Ramos (cell line): ENCODE measurements around the gene FAM3D.
"Not testable (repeated sequence)": the region's sequence is repeated elsewhere in the genome, so short reads cannot be mapped to it uniquely, and the experiment has no call there.

Experiments
- in situ Hi-C: fragments of 300-500 bp; cut with MboI; formaldehyde crosslinking; loops from one replicate; pipeline ENCODE4 v1.14.3; 2022; ENCODE audit warnings: low sequenced_read_pairs; ENCODE audit not compliant: unreplicated experiment

Gene FAM3D, protein sequence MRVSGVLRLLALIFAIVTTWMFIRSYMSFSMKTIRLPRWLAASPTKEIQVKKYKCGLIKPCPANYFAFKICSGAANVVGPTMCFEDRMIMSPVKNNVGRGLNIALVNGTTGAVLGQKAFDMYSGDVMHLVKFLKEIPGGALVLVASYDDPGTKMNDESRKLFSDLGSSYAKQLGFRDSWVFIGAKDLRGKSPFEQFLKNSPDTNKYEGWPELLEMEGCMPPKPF

DNA sequence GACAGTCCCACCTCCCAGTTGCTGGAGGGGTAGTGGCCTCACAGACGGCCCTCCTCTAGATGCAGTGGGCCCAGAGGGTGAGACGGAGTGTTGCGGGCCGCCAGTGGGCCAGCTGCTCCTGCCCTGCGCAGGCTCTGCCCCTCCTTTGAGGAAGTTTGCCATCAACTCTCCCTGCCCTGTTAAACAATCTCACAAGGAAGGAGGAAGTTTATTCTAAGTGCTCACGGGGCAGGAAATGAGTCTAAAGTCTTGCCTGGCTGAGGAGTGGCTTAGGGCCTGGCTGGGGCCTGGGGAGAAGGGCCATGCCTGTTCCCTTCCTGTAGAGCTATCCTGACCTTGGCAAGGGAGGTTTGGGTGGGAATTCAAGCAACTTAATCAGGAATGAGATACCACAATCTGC is at the start of gene FAM3D:
TSS of gene FAM3D (minus strand) at position 92 of the 400 bp plus-strand sequence. CDS start 11,211 bp downstream, outside the sequence.
- in situ Hi-C loops: no loop called here

DNA sequence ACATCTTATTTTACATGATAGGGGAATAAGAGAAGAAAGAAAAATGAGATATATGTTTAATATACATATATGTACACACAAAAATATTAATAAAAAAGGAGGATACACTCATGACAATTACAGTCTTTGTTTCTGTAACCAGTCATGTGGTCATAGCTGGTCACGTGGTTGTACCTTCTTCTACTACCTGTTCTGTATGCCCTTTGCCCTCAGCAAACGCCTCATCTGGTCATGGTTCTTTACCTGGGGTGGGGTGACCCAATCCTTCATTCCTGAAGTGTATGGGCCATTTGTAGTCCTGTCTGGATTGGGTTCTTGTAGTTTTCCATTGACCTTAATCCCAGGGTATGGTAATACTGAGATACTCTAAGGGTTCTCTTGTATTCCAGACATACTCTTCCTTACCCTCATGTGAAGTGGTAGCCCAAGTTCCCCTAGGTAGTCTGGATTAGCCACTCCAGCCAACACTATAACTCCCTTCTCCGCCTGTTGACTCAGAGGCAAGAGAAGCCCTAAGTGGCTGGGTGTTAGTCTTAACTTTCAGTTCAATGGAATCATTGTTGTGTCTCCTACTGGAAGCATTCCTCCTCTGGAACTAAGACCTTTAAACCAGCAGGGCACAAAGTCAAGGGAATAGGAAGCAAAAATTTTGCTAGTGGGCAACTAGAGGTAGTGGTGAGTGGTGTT is 47.3 kb upstream of the FAM3D start:
- in situ Hi-C loops: no loop called here

DNA sequence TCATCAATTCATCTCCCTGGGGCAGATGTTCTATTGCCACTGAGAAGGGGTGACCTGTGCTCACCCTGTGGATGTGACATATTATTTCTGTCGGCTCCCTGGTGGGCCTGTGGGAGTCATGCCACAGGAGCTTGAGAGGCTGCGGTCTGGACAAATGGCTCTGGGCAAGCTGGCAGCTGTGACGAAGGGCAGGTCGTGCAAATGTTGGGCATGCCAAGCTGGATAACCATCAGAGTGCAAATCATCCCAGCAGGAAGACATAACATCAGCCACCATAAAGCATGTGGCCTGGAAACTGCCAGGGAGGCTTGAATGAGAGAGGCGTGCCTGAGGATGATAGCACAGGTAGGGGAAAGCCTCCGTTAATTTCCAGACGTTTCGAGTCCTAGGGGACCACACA is 45.3 kb upstream of the FAM3D start:
- in situ Hi-C loops: no loop called here

DNA sequence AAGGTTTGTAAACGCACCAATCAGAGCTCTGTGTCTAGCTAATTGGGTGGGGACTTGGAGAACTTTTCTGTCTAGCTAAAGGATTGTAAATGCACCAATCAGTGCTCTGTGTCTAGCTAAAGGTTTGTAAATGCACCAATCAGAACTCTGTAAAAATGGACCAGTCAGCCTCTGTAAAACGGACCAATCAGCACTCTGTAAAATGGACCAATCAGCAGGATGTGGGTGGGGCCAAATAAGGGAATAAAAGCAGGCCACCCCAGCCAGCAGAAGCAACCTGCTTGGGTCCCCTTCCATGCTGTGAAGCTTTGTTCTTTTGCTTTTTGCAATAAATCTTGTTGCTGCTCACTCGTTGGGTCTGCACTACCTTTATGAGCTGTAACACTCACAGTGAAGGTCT is 42.4 kb upstream of the FAM3D start:
- in situ Hi-C loops: not testable (repeated sequence)

DNA sequence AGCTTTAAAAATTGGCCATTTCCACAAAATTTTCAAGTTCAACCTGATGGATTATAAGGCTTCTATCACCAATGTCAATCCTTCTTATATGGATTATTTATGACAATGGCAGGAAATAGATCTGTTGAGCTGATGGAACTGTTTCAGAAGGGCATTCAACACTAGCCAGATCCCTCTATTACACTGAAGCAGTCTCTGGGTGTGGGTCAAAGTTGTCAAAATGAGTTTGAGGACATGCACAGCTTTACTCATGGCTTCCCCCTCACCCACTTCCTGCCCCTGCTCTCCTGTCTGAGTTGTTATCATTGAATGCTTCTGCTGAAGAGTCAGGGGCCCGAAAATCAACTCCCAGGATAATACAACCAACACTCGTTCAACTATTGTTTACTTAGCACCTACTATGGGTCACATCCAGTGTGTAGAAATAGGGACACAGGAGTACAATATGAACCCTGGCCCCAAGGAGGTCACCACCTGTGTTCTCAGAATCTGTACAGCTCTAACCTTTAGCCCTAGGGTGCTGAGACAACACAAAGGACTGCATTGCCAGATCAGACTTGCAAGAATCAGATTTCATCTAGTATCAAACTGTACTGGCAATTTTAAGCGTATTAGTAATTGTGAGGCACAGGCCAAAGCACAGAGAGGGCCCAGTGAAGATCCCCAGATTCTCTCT is 41.7 kb upstream of the FAM3D start:
- in situ Hi-C loops: no loop called here

DNA sequence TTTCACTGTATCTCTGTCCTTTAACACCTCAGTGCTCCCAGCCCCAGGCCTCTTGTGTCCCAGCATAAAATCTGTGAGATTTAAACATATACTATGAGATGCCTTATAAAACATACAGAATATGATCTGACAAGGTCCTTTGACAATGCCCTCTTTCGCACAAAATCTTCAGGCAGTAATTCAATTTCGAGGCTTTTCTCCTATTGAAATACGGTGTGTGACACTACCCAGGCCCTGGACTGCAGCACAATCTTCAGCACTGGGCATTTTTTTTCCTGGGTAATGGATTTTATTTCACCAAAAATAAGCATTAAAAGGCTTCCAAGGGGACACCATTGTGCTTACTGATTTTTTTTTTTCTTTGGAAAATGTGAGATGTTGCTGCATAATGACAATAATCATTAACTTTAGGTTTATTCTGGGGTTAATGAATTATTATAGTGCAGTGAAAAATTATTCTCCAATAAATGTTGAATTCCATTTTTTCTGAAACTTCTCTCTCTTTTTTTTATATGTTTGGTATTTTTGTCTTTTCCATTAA is 40.9 kb upstream of the FAM3D start:
- in situ Hi-C loops: no loop called here

DNA sequence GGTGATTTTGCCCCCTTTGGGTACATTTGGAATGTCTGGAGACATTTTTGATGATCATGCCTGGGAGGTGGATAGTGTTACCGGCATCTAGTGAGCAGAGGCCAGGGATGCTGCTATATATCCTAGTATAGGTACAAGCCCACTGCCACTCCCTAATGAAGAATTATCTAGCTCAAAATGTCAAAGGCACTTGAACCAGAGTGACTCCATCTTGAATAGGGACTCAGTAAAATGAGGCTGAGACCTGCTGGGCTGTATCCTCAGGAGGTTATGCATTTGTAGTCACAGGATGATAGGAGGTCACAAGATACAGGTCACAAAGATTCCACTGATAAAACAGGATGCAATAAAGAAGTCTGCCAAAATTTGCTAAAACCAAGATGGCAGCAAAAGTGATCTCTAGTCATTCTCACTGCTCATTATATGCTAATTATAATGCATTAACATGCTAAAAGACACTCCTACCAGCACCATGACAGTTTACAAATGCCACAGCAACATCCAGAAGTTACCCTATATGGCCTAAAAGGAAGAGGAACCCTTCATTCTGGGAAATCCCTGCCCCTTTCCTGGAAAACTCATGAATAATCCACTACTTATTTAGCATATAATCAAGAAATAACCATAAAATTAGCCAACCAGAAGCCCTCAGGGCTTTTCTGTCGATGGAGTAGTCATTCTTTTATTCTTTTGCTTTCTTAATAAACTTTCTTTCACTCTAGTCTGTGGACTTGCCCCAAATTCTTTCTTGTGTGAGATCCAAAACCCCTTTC is 40.0 kb upstream of the FAM3D start:
- in situ Hi-C loops: no loop called here

DNA sequence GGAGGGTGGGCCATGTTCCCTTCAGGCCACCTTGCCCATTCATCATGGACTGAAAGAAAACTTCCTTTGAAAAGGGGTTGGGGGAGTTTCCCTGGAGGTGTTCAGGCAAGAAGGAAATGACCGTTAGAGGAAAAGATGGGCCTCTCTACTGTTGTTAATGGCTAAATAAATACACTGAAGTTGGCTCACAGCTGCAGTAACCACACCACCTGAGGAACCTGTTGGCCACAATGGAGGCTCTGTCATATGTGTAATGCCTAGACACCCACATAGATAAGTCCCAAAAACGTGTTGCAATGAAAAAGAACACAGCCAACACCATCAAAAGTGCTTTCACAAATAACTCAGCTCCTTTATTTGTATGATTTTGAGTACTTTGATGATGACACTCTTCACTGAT is 38.2 kb upstream of the FAM3D start:
- in situ Hi-C loops: no loop called here

DNA sequence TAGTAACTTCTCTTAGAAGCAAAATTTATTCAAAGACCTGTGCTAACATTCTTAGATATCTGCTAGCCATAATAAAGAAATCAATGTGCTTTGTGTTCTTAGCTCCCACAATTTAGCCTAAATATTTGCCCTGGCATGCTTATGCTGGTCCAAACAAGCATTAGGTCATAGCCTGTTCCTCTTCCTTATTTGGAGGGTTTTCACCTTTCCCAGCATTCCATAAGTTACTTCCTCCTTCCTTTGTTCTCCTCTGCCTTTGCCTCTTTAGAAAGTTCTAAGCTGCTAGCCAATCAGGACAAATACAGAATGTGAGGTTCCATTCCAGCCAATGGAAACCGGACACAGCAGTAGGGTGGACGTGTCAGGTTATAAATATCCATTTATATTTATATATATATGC is 37.7 kb upstream of the FAM3D start:
- in situ Hi-C loops: not testable (repeated sequence)

DNA sequence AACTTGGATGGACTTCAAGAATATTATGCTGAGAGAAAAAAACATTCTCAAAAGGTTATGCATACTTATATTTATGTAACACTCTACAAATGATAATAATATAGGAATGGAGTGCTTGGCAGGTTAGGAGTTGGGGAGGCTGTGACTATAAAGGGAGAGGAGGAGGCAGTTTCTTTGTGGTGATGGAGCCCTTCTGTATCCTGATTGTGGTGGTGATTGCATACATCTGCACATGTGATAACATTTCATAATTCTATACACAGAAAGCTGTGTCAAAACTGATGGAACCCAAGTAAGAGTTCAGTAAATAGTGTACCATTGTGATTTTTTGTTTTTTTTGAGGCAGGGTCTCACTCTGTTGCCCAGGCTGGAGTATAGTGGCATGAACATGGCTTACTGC is 31.7 kb upstream of the FAM3D start:
- in situ Hi-C loops: no loop called here

DNA sequence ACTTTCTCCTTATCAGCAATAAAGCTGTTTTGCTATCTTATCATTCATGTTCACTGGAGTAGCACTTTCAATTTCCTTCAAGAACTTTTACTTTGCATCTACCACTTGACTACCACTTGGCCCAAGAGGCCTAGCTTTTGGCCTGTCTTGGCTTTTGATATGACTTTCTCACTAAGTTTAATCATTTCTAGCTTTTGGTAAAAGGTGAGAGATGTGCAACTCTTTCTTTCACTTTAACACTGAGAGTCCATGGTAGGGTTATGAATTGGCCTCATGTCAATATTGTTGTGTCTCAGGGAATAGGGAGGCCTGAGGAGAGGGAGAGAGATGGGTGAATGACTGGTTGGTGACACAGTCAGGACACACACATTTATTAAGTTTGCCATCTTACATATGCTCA is 31.0 kb upstream of the FAM3D start:
- in situ Hi-C loops: no loop called here

DNA sequence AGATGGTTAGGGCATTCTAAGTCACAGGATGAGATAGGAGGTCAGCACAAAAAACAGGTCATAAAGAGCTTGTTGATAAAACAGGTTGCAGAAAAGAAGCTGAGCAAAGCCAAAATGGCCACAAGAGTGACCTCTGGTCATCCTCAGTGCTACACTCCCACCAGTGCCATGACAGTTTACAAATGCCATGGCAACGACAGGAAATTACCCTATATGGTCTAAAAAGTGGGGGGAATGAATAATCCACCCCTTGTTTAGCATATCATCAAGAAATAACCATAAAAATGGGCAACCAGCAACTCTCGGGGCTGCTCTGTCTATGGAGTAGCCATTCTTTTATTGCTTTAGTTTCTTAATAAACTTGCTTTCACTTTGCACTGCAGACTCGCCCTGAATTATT is 30.2 kb upstream of the FAM3D start:
- in situ Hi-C loops: not testable (repeated sequence)

DNA sequence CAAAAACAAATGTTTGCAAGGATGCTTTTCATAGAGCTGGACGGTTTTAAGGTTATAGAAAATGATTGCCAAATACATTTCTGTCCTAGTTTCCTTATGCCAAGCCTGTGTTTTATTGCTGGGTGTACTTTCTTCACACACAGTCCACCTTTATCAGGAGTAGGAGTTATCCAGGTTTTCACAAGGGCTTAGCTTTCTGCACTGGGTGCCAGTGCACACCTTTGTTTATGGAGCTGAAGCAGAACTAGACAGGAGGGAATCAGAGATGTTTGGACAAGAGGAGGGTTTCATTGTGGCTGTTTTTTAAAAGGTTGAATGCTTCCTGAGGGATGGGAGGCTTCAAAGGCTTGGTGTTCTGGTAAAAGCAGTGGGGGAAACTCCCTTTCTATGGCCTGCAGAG is 29.5 kb upstream of the FAM3D start:
- in situ Hi-C loops: no loop called here

DNA sequence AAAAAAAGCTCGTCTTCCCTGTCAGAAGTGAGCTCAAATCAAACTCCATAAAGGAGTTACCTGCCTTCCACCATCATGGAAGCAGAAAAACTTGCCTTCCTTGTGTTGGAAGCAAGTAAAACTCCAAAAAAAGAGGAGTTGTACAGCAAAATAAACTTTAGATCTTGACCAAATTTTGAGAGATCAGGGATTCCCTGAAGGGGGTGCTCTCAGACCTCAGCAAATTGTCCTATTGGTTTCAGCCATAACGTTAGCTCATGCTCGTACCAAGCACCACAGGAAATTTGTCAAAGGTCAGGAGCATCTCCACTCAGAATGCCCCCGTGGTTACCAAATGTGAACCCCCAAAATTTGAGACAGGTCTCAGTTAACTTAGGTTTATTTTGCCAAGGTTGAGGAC is 28.7 kb upstream of the FAM3D start:
- in situ Hi-C loops: not testable (repeated sequence)

DNA sequence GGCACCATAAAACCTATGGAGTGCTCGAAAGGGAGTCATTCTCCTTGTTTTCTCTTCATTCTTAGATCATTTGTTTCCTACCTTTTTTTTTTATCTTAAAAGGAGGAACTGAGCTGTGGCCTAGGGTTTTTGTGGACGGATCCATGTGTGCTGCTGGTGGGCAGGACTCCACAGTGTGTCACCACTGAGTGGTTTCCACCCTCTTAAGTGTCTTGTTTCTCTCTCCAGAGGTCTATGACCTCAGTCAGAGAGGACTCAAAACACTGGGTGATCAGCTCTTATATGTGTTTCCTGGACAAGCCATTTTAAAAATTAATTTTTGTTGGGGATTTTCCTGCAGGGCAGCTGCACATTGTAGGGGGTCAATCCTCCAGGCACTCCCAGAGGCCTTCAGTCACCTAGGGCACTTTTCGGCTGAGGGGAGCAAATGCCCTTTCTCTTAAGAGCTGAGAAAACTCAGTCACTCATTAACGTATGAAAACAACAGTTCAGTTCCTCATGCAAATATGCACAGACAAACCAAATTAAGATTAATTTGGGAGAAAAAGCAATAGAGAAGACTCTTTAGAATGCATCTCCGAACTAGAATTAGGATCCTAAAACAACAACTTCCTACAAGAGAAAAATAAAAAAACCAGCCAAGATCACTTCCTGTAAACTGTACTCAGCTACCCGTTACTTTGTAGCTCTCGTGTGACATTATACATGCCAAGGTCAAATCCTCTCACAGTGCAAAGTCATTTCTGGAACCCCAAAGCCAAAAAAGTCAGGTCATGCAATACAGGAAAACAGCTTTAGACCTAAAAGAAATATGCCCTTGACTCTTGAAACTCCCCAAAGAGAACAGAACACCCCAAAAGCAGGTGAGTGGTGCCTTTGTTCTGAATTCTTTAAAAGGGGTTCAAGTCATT is 27.6 kb upstream of the FAM3D start:
- in situ Hi-C loops: no loop called here

DNA sequence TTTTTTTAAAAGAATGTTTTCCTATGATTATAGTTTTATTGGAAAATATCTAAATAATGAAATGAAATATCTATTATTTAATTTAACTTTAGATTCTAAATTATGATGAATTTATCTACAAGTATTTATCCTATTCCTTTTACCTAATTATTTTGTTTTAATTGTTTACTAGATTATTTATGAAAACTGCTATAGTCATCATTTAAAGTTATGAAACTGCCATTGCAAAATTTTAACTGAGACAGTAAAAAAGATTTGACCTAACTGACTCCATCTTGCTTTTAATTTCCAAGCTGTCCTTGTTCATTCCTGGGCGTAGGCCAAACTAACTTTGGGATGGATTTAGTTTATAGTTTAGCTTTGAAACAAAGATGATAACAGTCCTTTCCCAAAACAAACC is 25.9 kb upstream of the FAM3D start:
- in situ Hi-C loops: no loop called here

DNA sequence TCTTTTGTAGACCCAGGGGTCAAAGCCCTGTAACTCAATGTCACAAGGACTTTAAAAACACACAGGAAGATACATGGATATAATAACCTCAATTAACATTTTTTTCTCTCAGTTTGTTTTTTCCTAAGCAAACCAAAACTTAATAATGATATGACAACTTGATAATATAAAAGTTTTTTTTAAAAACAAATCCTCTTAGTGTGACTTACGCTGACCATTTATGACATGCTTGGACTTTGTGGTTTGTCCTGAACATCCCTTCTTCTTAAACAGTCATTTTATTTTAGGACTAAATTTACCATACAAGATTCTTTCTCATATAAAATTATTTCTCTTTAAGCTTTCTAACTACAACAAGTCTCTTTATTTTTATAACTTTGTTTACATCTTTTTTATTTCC is 25.4 kb upstream of the FAM3D start:
- in situ Hi-C loops: no loop called here

DNA sequence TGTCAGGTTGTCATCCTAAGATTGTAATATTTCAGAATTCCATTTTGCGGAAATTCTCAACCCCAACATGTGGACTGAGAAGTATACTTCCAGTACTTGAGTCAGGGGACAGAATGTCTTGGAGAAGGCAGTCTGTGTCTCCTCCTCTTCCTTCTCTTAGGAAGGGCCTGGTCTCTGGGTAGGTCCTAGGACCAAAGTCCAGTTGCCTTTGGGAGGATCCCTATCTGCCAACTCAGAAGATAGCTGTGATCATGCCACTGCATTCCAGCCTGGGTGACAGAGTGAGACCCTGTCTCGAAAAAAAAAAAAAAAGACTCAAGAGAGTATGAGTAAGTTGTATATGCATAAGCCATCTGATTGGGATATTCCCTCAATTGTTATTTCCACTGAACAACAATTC is 23.9 kb upstream of the FAM3D start:
- in situ Hi-C loops: no loop called here

DNA sequence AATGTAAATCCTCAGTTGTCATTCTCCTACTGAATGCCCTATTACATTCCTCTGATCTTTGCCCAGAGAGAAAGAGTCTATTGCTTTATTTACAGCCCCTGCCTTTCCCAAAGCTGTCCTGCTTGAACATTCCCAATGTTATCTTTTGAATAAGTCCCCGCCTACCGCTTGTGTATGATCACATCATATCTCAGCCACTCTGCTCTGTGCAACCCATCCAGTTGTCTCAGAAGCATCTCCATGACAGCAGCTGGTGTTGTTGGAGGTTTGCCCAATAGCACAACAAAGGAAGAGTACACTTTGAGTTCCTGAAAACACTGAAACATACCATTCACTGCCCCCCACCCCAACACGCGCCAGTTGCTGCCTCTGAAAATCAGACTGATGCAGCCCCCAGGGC is 22.0 kb upstream of the FAM3D start:
- in situ Hi-C loops: no loop called here

DNA sequence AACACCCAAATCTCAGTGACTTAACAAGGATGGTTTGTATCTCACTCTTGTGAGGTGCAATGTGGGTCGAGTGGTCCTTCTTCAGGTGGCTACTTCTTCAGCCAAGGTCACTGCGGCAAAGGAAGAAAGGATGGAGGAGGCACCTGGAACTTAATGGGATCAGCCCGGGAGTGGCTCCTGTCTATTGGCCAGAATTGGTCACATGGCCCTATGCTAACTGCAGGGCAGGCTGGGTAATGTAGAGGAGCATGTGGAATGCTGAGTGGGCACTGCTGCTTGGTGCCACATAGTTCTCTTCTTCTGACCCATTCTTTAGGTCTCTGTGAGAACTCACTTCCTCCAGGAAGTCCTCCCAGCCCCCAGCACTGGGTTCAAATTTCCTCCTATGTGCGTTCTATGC is 20.3 kb upstream of the FAM3D start:
- in situ Hi-C loops: no loop called here
